Mammary epithelial cell (primary cell): ENCODE measurements around the gene PAIP2.

Source experiments
- EZH2 ChIP-seq: IDR thresholded peaks from 2 replicates; pipeline ENCODE4 v1.6.1; 2012; ENCODE audit warnings: low read length, inconsistent platforms, borderline replicate concordance
- TF ChIP-seq, protein P1 (sequence below), 2 donors: IDR thresholded peaks in 1 of 2; conservative IDR thresholded peaks in 1 of 2; 2 replicates each; pipeline ENCODE4 v1.5.1; 2011 to 2012; ENCODE audit warnings: inconsistent platforms in 2 of 2, low read length in 2 of 2, mild to moderate bottlenecking in 2 of 2, control low read depth in 1 of 2, low read depth in 1 of 2; ENCODE audit not compliant: insufficient read depth in 1 of 2; ENCODE audit errors: extremely low read depth in 1 of 2

DNA sequence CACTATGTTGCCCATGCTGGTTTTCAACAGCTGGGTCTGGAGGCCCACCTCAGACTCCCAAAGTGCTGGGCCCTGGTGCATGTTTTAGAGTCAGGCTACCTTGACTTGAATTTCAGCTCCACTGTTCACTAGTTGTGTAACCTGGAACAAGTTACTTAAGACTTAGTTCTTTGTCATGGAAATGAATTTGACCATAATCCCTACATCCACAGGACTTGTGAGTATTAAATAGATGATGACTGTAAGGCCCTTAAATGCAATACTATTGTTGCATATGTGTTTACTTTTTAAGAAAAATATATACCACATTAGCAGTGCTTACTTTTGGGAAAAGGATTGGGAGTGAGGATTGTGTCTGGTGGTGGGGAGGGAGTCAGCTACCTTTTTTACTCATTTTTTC is 16.4 kb downstream of the PAIP2 start:
- TF ChIP-seq, protein P1, sequence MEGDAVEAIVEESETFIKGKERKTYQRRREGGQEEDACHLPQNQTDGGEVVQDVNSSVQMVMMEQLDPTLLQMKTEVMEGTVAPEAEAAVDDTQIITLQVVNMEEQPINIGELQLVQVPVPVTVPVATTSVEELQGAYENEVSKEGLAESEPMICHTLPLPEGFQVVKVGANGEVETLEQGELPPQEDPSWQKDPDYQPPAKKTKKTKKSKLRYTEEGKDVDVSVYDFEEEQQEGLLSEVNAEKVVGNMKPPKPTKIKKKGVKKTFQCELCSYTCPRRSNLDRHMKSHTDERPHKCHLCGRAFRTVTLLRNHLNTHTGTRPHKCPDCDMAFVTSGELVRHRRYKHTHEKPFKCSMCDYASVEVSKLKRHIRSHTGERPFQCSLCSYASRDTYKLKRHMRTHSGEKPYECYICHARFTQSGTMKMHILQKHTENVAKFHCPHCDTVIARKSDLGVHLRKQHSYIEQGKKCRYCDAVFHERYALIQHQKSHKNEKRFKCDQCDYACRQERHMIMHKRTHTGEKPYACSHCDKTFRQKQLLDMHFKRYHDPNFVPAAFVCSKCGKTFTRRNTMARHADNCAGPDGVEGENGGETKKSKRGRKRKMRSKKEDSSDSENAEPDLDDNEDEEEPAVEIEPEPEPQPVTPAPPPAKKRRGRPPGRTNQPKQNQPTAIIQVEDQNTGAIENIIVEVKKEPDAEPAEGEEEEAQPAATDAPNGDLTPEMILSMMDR (conservative IDR thresholded peaks at IDR 0.05 in 1 of 2, IDR thresholded peaks at IDR 0.05 in 1 of 2; ENCODE audit: extremely low read depth in 1 of 2, insufficient read depth in 1 of 2, low read depth in 1 of 2, low read length in 2 of 2), result no peak
- TF ChIP-seq EZH2, result no peak
